GM21723 (cell line): ENCODE measurements around the gene SLC45A2.
A peak's percentile ranks its signal among the peaks of the same experiment; 100 is the strongest.
"Not testable (repeated sequence)": the region's sequence is repeated elsewhere in the genome, so short reads cannot be mapped to it uniquely, and the experiment has no call there.

Experiments used
- ATAC-seq: cut with Tn5 transposase; IDR thresholded peaks from one replicate; pipeline ENCODE4 v1.9.1; 2021; ENCODE audit warnings: mild to moderate bottlenecking, moderate library complexity; ENCODE audit not compliant: unreplicated experiment

Gene SLC45A2

GRCh38 chr5:33984671-33985124 is at the start of gene SLC45A2:
Gene SLC45A2, minus strand, starts transcription at chr5:33984693. Its CDS starts 110 bp downstream, at chr5:33984583.
- ATAC-seq: no peak

GRCh38 chr5:34031966-34032365 is 47.5 kb upstream of the SLC45A2 start:
- ATAC-seq: no peak

GRCh38 chr5:34031117-34031516 is 46.6 kb upstream of the SLC45A2 start:
- ATAC-seq: no peak

- not testable (repeated sequence) for ATAC-seq
These were observed 46.1 kb upstream of the SLC45A2 start for GRCh38 chr5:34030585-34030984.

- ATAC-seq: no peak
These were observed 45.6 kb upstream of the SLC45A2 start for GRCh38 chr5:34030048-34030447.

GRCh38 chr5:34028349-34028748 is 43.9 kb upstream of the SLC45A2 start:
- ATAC-seq: no peak

- no peak for ATAC-seq
These were observed 41.7 kb upstream of the SLC45A2 start for GRCh38 chr5:34026089-34026761.

- ATAC-seq: peak; percentile 95
These were observed 37.7 kb upstream of the SLC45A2 start for GRCh38 chr5:34022121-34022705.

- no peak for ATAC-seq
These were observed 36.8 kb upstream of the SLC45A2 start for GRCh38 chr5:34021334-34021733.

- no peak for ATAC-seq
These were observed 36.2 kb upstream of the SLC45A2 start for GRCh38 chr5:34020726-34021125.

GRCh38 chr5:34017254-34017653 is 32.8 kb upstream of the SLC45A2 start:
- no peak for ATAC-seq

- ATAC-seq: no peak
These were observed 32.3 kb upstream of the SLC45A2 start for GRCh38 chr5:34016750-34017149.

GRCh38 chr5:34016222-34016621 is 31.7 kb upstream of the SLC45A2 start:
- no peak for ATAC-seq

- ATAC-seq: no peak
These were observed 30.8 kb upstream of the SLC45A2 start for GRCh38 chr5:34015120-34015822.

- no peak for ATAC-seq
These were observed 30.1 kb upstream of the SLC45A2 start for GRCh38 chr5:34014626-34015025.

GRCh38 chr5:34013547-34013946 is 29.1 kb upstream of the SLC45A2 start:
- ATAC-seq: no peak

- no peak for ATAC-seq
These were observed 28.3 kb upstream of the SLC45A2 start for GRCh38 chr5:34012791-34013190.

GRCh38 chr5:34011536-34011935 is 27.0 kb upstream of the SLC45A2 start:
- no peak for ATAC-seq

GRCh38 chr5:34010146-34010545 is 25.7 kb upstream of the SLC45A2 start:
- ATAC-seq: not testable (repeated sequence)

- ATAC-seq: no peak
These were observed 25.1 kb upstream of the SLC45A2 start for GRCh38 chr5:34009610-34010009.

- ATAC-seq: no peak
These were observed 24.3 kb upstream of the SLC45A2 start for GRCh38 chr5:34008802-34009201.
